ENCODE results near the gene AHDC1. TPM values are rescaled to one million over a fixed set of nuclear protein-coding genes. Genes with fewer than 3 reads are reported as not detected.

The AHDC1 gene
- total and polyA plus RNA-seq, 9 of the 15 experiments (the other 6 are each of a cell fraction or from before 2014, with no cell fraction given), result 0.21 to 36.4 (median 4.7) TPM

- TF ChIP-seq CBX1 (IDR thresholded peaks at IDR 0.05; ENCODE audit: low read depth) (peak; percentile 84), ZNF511 (CRISPR knock-in tag; IDR thresholded peaks at IDR 0.05) (0 out of 2 replicates have a peak, but pooled peaks have one; percentile 36), ZSCAN32 (CRISPR knock-in tag; IDR thresholded peaks at IDR 0.05) (no peak), NR4A1 (CRISPR knock-in tag; IDR thresholded peaks at IDR 0.05) (no peak), NR4A1 (tag; IDR thresholded peaks at IDR 0.05) (0 out of 2 replicates have a peak, but pooled peaks have one; percentile 41), ZSCAN29 (IDR thresholded peaks at IDR 0.05) (0 out of 2 replicates have a peak, but pooled peaks have one; percentile 36), ZBTB43 (CRISPR knock-in tag; IDR thresholded peaks at IDR 0.05) (no peak), ZFP36 (IDR thresholded peaks at IDR 0.05; ENCODE audit: low read depth, low read length, partially characterized antibody) (peak; percentile 97), SMARCA5 (IDR thresholded peaks at IDR 0.05) (peak; percentile 97), MAFG (tag; conservative IDR thresholded peaks at IDR 0.05) (no peak)
- TF ChIP-seq, protein P1, sequence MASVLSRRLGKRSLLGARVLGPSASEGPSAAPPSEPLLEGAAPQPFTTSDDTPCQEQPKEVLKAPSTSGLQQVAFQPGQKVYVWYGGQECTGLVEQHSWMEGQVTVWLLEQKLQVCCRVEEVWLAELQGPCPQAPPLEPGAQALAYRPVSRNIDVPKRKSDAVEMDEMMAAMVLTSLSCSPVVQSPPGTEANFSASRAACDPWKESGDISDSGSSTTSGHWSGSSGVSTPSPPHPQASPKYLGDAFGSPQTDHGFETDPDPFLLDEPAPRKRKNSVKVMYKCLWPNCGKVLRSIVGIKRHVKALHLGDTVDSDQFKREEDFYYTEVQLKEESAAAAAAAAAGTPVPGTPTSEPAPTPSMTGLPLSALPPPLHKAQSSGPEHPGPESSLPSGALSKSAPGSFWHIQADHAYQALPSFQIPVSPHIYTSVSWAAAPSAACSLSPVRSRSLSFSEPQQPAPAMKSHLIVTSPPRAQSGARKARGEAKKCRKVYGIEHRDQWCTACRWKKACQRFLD (CRISPR knock-in tag; IDR thresholded peaks at IDR 0.05), result no peak
Observed at GRCh38 chr1:27504588-27505419, 99.1 kb downstream of the AHDC1 start (continued).

Data from K562 (cell line).